Measurements from ENCODE around the gene AMDHD2. TPM values are rescaled to one million over a fixed set of nuclear protein-coding genes. Genes with fewer than 3 reads are reported as not detected.
A peak's percentile ranks its signal among the peaks of the same experiment; 100 is the strongest.

AMDHD2 gene
- total RNA-seq, 2 experiments from 2014 or later, result 51.8 to 59.7 TPM

DNA sequence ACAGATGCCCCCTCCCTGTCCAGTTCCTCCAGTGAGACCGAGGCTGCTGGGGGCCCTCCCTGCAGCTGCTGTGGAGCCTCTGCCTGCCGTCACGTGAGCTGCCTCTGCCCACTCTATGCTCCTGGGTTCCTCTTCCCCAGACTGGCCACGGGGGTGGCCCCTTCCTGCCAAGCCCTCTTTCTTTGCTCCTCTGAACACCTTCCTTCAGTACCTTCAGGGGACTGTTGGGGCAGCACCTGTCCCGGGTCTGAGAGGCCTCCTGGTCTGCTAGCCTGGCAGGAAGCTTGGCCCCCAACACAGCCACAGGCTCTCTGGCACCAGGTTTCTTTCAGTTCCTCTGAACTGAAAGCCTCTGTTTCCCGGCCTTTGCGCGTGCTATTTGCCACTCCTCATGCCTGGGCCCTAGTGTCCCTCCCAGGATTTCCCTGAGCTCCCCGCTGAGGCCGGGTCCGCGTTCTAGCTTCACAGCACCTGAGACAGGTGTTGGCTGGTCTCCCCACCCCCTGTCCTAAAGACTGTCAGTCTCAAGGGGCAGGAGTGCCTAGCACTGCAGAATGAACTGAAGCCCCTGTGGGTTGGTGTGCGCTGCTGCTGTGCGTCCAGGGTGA, 13.0 kb upstream of the AMDHD2 start:
- peak; percentile 81 for DNase-seq (ENCODE audit: low spot score)
- Histone ChIP-seq H3K79me2 (ENCODE audit: insufficient read depth, low read depth, low read length) (no peaks in the 10 kb centered on the region), H4K20me1 (ENCODE audit: insufficient read depth, low read length) (no peaks in the 10 kb centered on the region), H2AFZ (ENCODE audit: low read length) (no peak overlapping the region), H3K36me3 (ENCODE audit: insufficient read depth, low read length) (peaks cover 9% of the 10 kb centered on the region; the same call in 1 of the 2 replicates), H3K9me2 (ENCODE audit: insufficient read depth, low read length) (no peaks in the 10 kb centered on the region), H3K4me2 (ENCODE audit: low read length) (peak overlapping the region; percentile 43), H3K4me3 (ENCODE audit: low read depth, low read length, poor library complexity, severe bottlenecking) (no peak overlapping the region), H3K27ac (ENCODE audit: low read depth, low read length, poor library complexity, severe bottlenecking) (peak overlapping the region; percentile 50), H3K9me3 (ENCODE audit: low read length) (no peaks in the 10 kb centered on the region), H3K4me1 (ENCODE audit: insufficient read depth, low read length, poor library complexity, severe bottlenecking) (peaks cover 32% of the 10 kb centered on the region)
- intact Hi-C loops (cut with micrococcal nuclease; ENCODE audit: unreplicated experiment), result no loop called here
- ChIA-PET POLR2A (no interaction called here), CTCF (ENCODE audit: unreplicated experiment) (no interaction called here)
- TF ChIP-seq, protein P1, sequence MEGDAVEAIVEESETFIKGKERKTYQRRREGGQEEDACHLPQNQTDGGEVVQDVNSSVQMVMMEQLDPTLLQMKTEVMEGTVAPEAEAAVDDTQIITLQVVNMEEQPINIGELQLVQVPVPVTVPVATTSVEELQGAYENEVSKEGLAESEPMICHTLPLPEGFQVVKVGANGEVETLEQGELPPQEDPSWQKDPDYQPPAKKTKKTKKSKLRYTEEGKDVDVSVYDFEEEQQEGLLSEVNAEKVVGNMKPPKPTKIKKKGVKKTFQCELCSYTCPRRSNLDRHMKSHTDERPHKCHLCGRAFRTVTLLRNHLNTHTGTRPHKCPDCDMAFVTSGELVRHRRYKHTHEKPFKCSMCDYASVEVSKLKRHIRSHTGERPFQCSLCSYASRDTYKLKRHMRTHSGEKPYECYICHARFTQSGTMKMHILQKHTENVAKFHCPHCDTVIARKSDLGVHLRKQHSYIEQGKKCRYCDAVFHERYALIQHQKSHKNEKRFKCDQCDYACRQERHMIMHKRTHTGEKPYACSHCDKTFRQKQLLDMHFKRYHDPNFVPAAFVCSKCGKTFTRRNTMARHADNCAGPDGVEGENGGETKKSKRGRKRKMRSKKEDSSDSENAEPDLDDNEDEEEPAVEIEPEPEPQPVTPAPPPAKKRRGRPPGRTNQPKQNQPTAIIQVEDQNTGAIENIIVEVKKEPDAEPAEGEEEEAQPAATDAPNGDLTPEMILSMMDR (conservative IDR thresholded peaks at IDR 0.05; ENCODE audit: low read length), result 0 out of 2 replicates have a peak, but pooled peaks have one; percentile 44
- no peak for TF ChIP-seq EZH2phosphoT487 (IDR thresholded peaks at IDR 0.05; ENCODE audit: borderline replicate concordance, low read depth, low read length)
- BruUV-seq (replicated peaks), result no TSS peak

DNA sequence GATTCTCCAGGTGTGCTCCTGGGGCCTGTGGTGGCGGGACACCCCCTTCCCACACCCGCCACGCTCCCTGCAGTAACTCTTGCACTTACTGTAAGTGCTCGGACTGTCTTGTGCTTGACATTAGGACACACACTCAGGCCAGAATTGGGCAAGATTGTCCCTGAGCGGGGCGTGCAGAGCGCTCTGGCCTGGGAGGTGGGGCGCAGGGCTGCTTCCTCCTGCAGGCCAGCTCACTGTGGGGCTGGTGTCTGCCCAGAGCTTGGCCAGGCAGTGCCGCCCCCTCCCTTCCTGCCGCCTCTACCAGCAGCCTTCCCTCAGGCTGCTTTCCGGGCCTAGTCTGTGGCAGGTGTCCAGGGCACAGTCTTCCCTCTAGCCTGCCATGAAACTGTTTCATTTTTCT, 12.5 kb upstream of the AMDHD2 start:
- CTCF ChIA-PET (ENCODE audit: unreplicated experiment), result no interaction called here
- Histone ChIP-seq H3K4me3 (ENCODE audit: low read depth, low read length, poor library complexity, severe bottlenecking) (no peak overlapping the region), H3K27ac (ENCODE audit: low read depth, low read length, poor library complexity, severe bottlenecking) (peak overlapping the region; percentile 50)

More for the DNA sequence above, 12.5 kb upstream of the AMDHD2 start:
- intact Hi-C loops (cut with micrococcal nuclease; ENCODE audit: unreplicated experiment), result no loop called here
- BruUV-seq (replicated peaks), result no TSS peak
- no peak for DNase-seq (ENCODE audit: low spot score)
- H3K36me3 ChIP-seq (ENCODE audit: insufficient read depth, low read length), result peaks cover 5% of the 10 kb centered on the region; the same call in 1 of the 2 replicates
- H2AFZ ChIP-seq (ENCODE audit: low read length), result no peak overlapping the region
- no peaks in the 10 kb centered on the region for H3K9me3 ChIP-seq (ENCODE audit: low read length)
- peaks cover 37% of the 10 kb centered on the region for H3K4me1 ChIP-seq (ENCODE audit: insufficient read depth, low read length, poor library complexity, severe bottlenecking)
- H3K79me2 ChIP-seq (ENCODE audit: insufficient read depth, low read depth, low read length), result no peaks in the 10 kb centered on the region
- H4K20me1 ChIP-seq (ENCODE audit: insufficient read depth, low read length), result no peaks in the 10 kb centered on the region
- peak overlapping the region; percentile 43; the same call in 1 of the 2 replicates for H3K4me2 ChIP-seq (ENCODE audit: low read length)
- POLR2A ChIA-PET, result no interaction called here
- no peaks in the 10 kb centered on the region for H3K9me2 ChIP-seq (ENCODE audit: insufficient read depth, low read length)
- TF ChIP-seq EZH2phosphoT487 (IDR thresholded peaks at IDR 0.05; ENCODE audit: borderline replicate concordance, low read depth, low read length), result no peak
- TF ChIP-seq, protein P1 (conservative IDR thresholded peaks at IDR 0.05; ENCODE audit: low read length), result no peak
